Measurements from ENCODE around the gene RBM28.

Gene RBM28, protein sequence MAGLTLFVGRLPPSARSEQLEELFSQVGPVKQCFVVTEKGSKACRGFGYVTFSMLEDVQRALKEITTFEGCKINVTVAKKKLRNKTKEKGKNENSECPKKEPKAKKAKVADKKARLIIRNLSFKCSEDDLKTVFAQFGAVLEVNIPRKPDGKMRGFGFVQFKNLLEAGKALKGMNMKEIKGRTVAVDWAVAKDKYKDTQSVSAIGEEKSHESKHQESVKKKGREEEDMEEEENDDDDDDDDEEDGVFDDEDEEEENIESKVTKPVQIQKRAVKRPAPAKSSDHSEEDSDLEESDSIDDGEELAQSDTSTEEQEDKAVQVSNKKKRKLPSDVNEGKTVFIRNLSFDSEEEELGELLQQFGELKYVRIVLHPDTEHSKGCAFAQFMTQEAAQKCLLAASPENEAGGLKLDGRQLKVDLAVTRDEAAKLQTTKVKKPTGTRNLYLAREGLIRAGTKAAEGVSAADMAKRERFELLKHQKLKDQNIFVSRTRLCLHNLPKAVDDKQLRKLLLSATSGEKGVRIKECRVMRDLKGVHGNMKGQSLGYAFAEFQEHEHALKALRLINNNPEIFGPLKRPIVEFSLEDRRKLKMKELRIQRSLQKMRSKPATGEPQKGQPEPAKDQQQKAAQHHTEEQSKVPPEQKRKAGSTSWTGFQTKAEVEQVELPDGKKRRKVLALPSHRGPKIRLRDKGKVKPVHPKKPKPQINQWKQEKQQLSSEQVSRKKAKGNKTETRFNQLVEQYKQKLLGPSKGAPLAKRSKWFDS

GRCh38 chr7:128343554-128344430 is at the start of gene RBM28:
Gene RBM28 (minus strand): TSS chr7:128343908. CDS start chr7:128343793, 115 bp downstream.
- TF ChIP-seq JUND (IDR thresholded peaks at IDR 0.05; ENCODE audit: low read depth): no peak
- DNase-seq (ENCODE audit: low read depth in 1 of 2, low spot score in 1 of 2): peak; percentile 71 to 93
- in situ Hi-C loops (cut with HindIII; ENCODE audit: low pct_unique_long_range_greater_than_20kb, low sequenced_read_pairs): no loop called here

GRCh38 chr7:128392446-128393327 is 49.0 kb upstream of the RBM28 start:
- TF ChIP-seq JUND (IDR thresholded peaks at IDR 0.05; ENCODE audit: low read depth): no peak
- in situ Hi-C loops (cut with HindIII; ENCODE audit: low pct_unique_long_range_greater_than_20kb, low sequenced_read_pairs): no loop called here
- DNase-seq (ENCODE audit: low read depth in 1 of 2, low spot score in 1 of 2): no peak

DNA sequence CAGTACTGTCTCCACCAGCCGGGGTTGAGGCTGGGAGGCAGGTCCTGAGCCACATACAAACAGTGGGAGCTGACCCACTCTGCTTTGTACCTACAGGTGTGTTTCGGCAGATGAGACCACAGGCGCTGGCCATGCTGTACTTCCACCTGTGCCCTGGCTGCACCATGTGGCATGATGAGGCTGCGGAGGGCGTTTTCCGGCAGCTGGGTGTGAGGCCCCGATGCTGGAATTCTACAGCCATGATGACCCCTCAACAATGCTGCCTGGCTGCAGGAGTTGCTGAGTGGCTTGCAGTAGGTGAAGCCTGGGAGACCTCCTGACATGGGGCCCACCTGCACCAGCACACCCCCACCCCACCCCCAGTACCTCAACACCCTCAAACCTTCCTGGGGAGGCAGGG is 48.1 kb upstream of the RBM28 start:
- no peak for TF ChIP-seq JUND (IDR thresholded peaks at IDR 0.05; ENCODE audit: low read depth)
- in situ Hi-C loops (cut with HindIII; ENCODE audit: low pct_unique_long_range_greater_than_20kb, low sequenced_read_pairs): no loop called here
- DNase-seq (ENCODE audit: low read depth in 1 of 2, low spot score in 1 of 2): no peak

DNA sequence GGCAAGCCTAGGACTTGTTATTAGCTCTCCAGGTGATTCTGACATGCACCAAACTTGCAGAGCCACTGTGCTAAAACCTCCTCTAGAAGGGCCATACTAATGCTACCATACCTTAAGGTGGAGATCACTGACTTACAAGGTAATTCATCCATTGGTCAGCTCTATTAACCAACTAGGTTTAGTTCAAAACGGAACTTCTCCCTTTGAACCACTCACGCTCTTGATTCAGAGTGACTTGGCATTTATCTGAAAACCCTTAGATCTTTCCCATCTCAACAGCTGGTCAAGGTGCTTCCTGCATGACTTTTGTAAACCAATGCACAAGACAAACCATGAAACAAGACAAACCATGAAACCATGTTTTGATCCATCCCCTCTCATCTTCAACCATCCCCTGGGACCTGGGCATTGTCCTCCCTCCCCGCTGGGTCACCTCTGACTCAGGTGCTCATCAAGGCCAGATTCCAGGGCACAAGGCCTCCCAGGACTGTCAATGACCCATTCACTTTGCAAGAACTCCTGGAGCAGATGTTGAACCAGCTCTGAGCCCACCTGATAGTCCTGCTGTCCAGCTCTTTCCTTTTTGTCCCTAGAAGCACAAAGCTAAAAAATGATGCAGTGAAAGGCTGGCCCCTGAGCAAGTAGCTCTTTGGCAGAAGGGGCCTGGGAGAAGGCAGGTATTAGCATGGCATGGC is 47.3 kb upstream of the RBM28 start:
- TF ChIP-seq JUND (IDR thresholded peaks at IDR 0.05; ENCODE audit: low read depth): no peak
- DNase-seq (ENCODE audit: low read depth in 1 of 2, low spot score in 1 of 2): no peak
- in situ Hi-C loops (cut with HindIII; ENCODE audit: low pct_unique_long_range_greater_than_20kb, low sequenced_read_pairs): no loop called here

- in situ Hi-C loops (cut with HindIII; ENCODE audit: low pct_unique_long_range_greater_than_20kb, low sequenced_read_pairs): no loop called here
Measured at GRCh38 chr7:128389618-128390329, 46.1 kb upstream of the RBM28 start.

GRCh38 chr7:128389085-128389617 is 45.4 kb upstream of the RBM28 start:
- in situ Hi-C loops (cut with HindIII; ENCODE audit: low pct_unique_long_range_greater_than_20kb, low sequenced_read_pairs): no loop called here
- no peak for DNase-seq (ENCODE audit: low read depth in 1 of 2, low spot score in 1 of 2)
- TF ChIP-seq JUND (IDR thresholded peaks at IDR 0.05; ENCODE audit: low read depth): no peak

More at GRCh38 chr7:128389618-128390329, 46.1 kb upstream of the RBM28 start:
- no peak for TF ChIP-seq JUND (IDR thresholded peaks at IDR 0.05; ENCODE audit: low read depth)
- DNase-seq (ENCODE audit: low read depth in 1 of 2, low spot score in 1 of 2): peak in 1 of 2 experiments; percentile 28

DNA sequence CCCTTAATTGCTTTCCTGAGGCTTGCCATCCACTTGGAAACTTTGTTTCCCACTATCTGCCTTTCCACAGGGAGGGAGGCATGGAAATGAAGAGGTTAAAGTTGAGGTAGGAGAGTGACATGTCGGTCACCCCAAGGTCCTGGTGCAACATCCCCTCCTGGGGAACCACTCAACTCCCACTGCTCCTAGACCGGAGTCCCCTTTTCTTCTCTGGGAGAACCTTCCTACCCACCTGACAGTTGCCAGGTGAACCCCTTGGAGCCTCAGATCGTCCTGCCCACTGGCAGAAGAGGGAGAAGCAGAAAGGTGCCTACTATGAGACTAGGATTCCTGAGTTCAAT is 44.4 kb upstream of the RBM28 start:
- in situ Hi-C loops (cut with HindIII; ENCODE audit: low pct_unique_long_range_greater_than_20kb, low sequenced_read_pairs): no loop called here
- no peak for DNase-seq (ENCODE audit: low read depth in 1 of 2, low spot score in 1 of 2)
- TF ChIP-seq JUND (IDR thresholded peaks at IDR 0.05; ENCODE audit: low read depth): no peak

DNA sequence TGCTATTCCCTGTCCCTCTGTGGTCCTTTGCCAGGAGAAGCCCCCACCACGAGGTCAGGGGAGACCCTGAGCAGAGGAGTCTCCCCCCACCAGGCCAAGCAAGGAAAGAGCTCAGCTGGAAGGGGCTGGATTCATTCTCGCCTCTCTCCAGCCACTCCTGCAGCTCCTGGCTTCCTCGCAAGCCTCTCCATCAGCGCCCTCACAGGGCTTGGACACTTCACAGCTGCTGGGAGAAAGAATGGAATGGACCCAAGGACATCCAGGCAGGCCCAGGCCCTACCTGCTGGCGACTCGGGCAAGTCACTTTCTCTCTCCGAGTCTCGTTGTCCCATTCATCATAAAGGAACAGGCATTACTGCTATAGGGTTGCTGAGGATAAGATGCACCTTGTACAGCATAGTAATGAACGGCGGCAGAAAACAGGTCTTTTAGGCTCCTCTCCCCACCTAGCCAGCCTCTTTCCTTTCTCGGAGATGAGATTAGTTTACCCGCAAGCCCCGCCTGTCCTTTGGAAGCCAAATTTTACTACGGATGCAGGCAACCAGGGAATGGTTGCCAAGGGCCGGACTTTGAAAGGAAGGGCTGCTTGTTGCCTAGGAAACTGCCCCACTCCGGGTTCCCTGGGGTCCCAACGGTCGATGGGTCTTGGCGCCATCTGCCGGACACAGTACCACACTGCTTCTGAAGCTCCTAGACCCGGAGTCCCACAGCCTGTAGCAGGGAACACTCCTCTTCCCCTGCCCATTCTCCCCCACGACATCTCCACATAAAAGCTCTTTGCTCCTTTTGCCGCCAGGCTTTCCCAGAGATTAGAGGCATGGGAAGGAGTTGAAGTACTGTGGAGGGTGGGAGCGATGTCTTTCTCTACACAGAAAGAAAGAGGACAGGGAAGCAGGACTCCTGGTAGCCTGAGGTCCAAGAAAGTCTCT is 43.8 kb upstream of the RBM28 start:
- peak; percentile 65 to 82 for DNase-seq (ENCODE audit: low read depth in 1 of 2, low spot score in 1 of 2)
- in situ Hi-C loops (cut with HindIII; ENCODE audit: low pct_unique_long_range_greater_than_20kb, low sequenced_read_pairs): no loop called here
- no peak for TF ChIP-seq JUND (IDR thresholded peaks at IDR 0.05; ENCODE audit: low read depth)

DNA sequence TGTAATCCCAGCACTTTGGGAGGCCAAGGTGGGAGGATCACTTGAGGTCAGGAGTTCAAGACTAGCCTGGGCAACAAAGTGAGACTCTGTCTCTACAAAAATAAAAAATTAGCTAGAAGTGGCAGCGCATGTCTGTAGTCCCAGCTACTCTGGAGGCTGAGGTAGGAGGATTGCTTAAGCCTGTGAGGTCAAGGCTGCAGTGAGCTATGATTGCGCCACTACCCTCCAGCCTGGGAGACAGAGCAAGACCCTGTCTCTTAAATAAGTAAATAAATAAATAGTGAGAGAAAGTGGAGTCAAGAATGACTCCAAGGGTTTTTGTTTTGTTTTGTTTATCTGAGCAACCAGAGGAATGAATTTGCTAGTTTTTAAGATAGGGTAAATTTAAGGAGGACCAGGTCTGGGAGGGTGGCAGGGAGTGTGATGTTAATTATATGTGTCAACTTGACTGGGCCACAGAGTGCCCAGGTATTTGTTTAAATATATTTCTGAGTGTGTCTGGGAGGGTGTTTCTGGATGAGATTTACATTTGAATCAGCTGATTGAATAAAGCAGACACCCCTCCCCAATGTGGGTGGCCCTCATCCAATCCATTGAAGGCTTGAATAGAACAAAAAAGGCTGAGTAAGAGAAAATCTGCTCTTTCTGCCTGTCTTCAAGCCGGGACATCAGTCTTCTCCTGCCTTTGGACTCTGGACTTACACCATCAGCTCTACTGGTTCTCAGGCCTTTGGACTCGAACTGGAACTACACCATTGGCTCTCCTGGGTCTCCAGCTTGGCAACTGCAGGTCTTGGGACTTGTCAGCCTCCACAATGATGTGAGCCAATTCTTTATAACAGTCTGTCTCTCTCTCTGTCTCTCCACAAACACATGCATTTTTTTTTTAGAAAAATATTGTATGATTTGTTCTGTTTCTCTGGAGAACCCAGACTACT is 42.5 kb upstream of the RBM28 start:
- no peak for TF ChIP-seq JUND (IDR thresholded peaks at IDR 0.05; ENCODE audit: low read depth)
- in situ Hi-C loops (cut with HindIII; ENCODE audit: low pct_unique_long_range_greater_than_20kb, low sequenced_read_pairs): no loop called here
- no peak for DNase-seq (ENCODE audit: low read depth in 1 of 2, low spot score in 1 of 2)

Measured in T47D (cell line).